Lower leg skin (tissue), 4 donors: ENCODE measurements around the gene LGALS9. TPM values are rescaled to one million over a fixed set of nuclear protein-coding genes. Genes with fewer than 3 reads are reported as not detected.
"Not testable (repeated sequence)": the region's sequence is repeated elsewhere in the genome, so short reads cannot be mapped to it uniquely, and the experiment has no call there.

Source experiments
- DNase-seq, 2 donors: peaks; one replicate each; pipeline ENCODE4 v3.0.0-alpha.2; 2019; ENCODE audit warnings: low spot score in 2 of 2
- H3K4me3 ChIP-seq: fragments of 200-600 bp; sonication (generic); 2 replicates; pipeline ENCODE4 v1.5.1; 2017; ENCODE audit warnings: mild to moderate bottlenecking, low read depth; ENCODE audit not compliant: poor library complexity, severe bottlenecking
- POLR2A ChIP-seq, 2 donors: fragments of 450-650 bp; IDR thresholded peaks; one replicate each; pipeline ENCODE4 v1.6.1; 2016 to 2017; ENCODE audit warnings: antibody characterized with exemption in 2 of 2, mild to moderate bottlenecking in 1 of 2, moderate library complexity in 1 of 2
- WGBS, 2 donors: methylation state at CpG; one replicate each; pipeline ENCODE4 v1.1.5; 2018; 5-methylcytosine and 5-hydroxymethylcytosine counted together
- intact Hi-C: fragments of 100-400 bp; cut with DNase I; formaldehyde crosslinking; loops from one replicate; pipeline ENCODE4 v1.15.0; 2023; ENCODE audit warnings: low total_unique reads
- total RNA-seq, 4 donors: library from RNA; depleted of rRNA; stranded (reverse); fragments of >200 nt; gene quantifications; one replicate each; pipeline ENCODE4 v1.1.0, GENCODE V29; 2016
- TF ChIP-seq, protein P1 (sequence below), 3 donors: fragments of 450-650 bp; IDR thresholded peaks; one replicate each; pipeline ENCODE4 v1.5.1; 2016; ENCODE audit warnings: antibody characterized with exemption in 3 of 3, mild to moderate bottlenecking in 3 of 3, moderate library complexity in 2 of 3

Gene LGALS9
- total RNA-seq, 4 donors from 2014 or later: 3.4 to 15.5 (median 9.5) TPM

DNA sequence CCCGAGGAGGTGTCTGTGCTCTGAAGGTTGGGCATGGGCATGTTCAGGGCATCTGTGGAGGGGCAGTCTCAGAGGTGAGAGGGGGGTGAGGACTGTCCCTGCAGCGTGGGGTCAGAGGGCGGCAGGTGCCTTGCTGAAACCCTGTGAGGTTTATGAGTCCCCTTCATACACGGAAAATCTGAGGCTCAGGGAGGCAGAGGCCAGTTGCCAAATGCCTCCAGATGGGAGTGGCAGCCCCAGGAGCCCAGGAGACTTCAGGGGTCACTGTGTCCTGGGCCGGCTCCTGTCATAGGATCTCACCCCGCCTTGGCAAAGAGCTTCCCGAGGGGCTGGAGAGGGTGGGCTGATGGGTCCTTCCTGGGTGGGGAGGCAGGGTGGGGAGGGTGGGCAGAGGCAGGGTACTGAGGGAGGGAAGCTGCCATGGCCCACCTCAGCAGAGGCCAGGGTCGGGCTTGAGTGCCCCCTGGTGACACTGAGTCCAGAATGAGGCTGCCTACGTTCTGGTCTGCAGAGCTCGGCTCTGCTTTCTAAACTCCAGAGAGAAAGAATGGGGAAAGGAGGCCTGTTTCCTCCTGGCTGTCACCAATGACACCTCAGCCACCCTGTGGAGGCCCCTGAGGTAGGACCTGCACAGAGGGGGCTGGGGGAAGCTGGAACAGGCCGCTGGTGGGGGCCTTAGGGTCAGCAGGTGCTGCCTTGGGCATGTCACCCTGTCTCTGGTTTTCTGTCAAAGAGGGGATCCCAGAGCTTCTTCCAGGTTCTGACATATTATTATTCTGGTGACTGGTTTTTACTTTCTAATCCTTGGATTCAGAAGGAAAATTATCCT lies 1.1 kb downstream of the LGALS9 start:
- intact Hi-C loops: no loop called here
- no peak overlapping the region for H3K4me3 ChIP-seq
- 53 to 73% methylated on average over 11 of the region's 11 CpGs for WGBS, 2 donors
- DNase-seq: no peak
- TF ChIP-seq, protein P1, sequence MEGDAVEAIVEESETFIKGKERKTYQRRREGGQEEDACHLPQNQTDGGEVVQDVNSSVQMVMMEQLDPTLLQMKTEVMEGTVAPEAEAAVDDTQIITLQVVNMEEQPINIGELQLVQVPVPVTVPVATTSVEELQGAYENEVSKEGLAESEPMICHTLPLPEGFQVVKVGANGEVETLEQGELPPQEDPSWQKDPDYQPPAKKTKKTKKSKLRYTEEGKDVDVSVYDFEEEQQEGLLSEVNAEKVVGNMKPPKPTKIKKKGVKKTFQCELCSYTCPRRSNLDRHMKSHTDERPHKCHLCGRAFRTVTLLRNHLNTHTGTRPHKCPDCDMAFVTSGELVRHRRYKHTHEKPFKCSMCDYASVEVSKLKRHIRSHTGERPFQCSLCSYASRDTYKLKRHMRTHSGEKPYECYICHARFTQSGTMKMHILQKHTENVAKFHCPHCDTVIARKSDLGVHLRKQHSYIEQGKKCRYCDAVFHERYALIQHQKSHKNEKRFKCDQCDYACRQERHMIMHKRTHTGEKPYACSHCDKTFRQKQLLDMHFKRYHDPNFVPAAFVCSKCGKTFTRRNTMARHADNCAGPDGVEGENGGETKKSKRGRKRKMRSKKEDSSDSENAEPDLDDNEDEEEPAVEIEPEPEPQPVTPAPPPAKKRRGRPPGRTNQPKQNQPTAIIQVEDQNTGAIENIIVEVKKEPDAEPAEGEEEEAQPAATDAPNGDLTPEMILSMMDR (IDR thresholded peaks at IDR 0.05): no peak
- no peak for TF ChIP-seq POLR2A (IDR thresholded peaks at IDR 0.05)

DNA sequence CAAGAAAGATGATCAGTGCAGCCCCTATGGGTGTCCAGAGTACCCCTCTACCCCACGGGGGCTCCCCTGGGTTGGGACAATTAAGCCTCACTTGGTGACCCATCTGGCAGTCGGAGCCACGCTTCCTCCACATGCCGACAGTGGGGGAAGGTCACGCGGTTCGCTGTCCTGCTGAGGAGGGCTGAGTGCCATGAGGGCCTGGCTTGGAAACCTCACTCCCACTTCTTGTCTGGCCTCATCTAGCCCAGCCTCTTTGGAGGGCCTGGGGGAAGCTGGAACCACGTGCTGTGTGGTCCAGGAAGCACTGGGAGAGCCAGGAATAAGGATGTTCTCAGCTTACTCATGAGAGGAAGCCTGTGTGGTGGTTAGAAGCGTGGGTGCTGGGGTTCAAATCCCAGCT lies 1.8 kb downstream of the LGALS9 start:
- intact Hi-C loops, H3K4me3 ChIP-seq: not testable (repeated sequence)
- peak; percentile 84 to 96 for DNase-seq
- WGBS, 2 donors: 30 to 36% methylated on average over 9 of the region's 9 CpGs

DNA sequence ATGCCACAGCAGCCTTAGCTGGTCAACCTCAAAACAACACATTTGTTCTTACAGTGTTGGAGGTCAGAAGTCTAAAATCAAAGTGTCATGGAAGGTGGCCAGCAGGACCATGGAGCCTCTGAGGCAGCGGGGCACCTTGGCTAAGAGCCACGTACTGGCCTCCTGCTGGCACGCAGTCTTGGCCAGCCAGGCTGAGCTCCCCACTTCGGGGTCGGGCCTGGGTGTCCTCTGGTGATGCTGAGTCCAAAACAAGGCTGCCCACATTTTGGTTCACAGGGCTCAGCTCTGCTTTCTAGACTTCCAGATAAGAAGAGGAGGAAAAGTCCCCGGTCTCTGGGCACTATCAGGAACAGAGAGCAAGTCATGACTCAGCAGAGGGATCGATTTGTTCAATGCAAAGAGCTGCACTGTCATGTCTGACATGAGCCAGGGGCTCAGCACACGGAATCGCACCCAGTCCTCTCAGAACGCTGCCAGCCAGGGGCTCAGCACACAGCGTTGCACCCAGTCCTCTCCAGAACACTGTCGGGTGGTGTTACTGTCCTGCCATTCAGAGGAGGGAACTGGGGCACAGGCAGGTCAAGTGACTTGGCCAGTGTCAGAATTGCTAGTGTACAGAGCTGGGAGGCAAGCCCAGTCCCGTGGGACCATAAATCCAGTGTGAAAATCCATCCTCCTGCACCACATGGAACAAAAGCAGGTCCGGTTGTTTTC lies 2.5 kb downstream of the LGALS9 start:
- TF ChIP-seq POLR2A (IDR thresholded peaks at IDR 0.05): no peak
- TF ChIP-seq, protein P1 (IDR thresholded peaks at IDR 0.05): no peak
- no peak overlapping the region for H3K4me3 ChIP-seq
- WGBS, 2 donors: 67 to 76% methylated on average over 13 to 14 of the region's 14 CpGs
- no peak for DNase-seq
- intact Hi-C loops: no loop called here

DNA sequence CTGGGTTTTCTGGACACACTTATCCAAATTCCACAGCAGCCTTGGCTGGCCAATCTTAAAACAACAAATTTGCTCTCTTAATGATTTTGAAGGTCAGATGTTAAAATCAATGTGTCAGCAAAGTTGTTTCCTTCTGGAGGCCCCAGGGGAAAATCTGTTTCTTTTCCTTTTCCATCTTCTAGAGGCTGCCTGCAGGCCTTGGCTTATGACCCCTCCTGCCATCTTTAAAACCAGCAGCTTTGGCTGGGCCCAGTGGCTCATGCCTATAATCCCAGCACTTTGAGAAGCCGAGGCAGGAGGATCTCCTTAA lies 3.0 kb downstream of the LGALS9 start:
- DNase-seq: no peak
- WGBS, 2 donors: 89 to 90% methylated on average over 1 of the region's 1 CpG
- no peak overlapping the region for H3K4me3 ChIP-seq
- TF ChIP-seq POLR2A (IDR thresholded peaks at IDR 0.05): no peak
- TF ChIP-seq, protein P1 (IDR thresholded peaks at IDR 0.05): no peak
- intact Hi-C loops: no loop called here

DNA sequence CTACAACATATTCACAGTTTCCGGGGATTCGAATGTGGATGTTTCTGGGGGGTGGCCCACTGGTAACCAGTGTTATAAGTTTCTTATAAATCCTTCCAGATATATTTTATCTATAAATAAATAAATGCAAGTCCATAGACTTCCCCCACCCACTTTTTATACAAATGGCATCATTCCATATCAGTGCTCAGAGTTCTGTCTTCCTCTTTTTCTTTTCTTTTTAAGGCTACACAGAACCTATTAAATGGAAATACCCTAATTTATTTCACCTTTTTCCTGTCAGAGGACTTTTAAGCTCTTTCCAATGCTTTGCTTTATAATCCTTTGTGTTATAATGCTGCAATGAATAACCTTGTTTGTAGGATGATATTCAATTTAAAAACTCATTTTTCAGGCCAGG lies 3.8 kb downstream of the LGALS9 start:
- H3K4me3 ChIP-seq: no peak overlapping the region
- no peak for DNase-seq
- TF ChIP-seq, protein P1 (IDR thresholded peaks at IDR 0.05): no peak
- no peak for TF ChIP-seq POLR2A (IDR thresholded peaks at IDR 0.05)
- 86 to 93% methylated on average over 2 of the region's 2 CpGs for WGBS, 2 donors
- intact Hi-C loops: no loop called here

DNA sequence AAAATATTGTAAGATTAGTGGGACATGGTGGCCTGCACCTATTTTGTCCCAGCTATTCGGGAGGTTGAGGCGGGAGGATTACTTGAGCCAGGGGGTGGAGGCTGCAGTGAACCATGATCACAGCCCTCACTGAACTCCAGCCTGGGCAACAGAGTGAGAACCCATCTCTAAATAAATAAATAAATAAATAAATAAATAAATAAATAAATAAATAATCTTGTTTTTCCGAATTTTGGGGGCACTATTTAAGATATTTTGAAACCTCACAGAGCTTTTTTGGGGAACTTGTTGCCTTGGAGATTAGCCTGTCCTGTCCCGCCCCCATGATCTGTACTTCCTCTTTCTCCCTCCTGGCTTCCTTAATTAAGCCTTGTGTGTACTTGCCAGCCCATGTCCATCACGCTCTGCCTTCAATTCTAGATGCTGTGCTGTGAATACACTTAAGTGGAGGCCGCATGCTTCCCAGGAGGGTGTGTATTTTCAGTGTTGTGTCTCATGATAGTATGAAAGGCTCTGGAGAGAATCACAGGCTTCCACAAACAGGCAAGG lies 4.4 kb downstream of the LGALS9 start:
- H3K4me3 ChIP-seq: no peak overlapping the region
- DNase-seq: no peak
- 78 to 85% methylated on average over 6 of the region's 6 CpGs for WGBS, 2 donors
- intact Hi-C loops: no loop called here
- TF ChIP-seq POLR2A (IDR thresholded peaks at IDR 0.05): no peak
- TF ChIP-seq, protein P1 (IDR thresholded peaks at IDR 0.05): no peak

DNA sequence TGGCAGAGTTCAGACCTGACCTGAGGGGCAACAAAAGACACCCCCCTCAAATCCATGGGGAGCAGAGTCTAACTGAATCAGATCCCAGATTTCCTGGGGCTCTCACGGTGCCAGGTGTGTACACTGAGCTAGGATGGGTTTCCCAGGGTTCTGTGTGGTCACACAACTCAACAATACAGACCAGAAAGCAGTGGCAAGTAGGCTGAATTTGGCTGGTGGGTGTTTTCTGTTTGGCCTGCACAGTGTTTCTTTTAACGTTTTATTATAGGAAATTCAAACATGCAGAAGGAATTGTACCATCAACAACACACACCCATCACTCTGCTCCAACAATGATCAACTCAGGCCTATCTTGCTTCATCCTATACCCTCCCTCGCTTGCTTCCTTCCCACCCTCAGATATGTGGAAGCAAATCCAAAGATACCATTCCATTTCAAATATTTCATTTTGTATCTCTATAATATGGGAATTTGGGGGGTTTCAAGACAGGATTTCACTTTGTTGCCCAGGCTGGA lies 5.1 kb downstream of the LGALS9 start:
- DNase-seq, intact Hi-C loops, H3K4me3 ChIP-seq: not testable (repeated sequence)
- WGBS, 2 donors: 70 to 77% methylated on average over 3 of the region's 3 CpGs

DNA sequence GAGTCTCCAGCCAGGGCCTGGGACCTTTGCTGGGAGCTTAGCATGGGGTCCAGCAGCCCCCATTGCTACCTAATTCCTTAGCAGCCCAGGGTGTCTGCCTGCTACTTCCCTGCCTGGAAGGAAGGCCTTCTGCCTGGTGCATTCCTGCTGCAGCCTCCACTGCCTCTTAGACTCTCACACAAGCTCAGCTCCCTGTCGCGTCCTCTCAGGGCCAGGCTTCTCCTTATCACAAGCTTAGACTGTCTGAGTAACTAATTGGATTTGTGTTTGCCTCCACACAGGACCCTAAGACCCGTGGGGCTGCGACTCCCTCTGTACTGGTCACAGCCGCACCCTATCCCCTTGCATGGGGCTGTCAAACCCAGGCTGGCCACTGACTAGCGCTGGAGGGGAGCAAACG lies 6.8 kb downstream of the LGALS9 start:
- DNase-seq, intact Hi-C loops: not testable (repeated sequence)
- 97% methylated on average over 5 to 7 of the region's 7 CpGs for WGBS, 2 donors

DNA sequence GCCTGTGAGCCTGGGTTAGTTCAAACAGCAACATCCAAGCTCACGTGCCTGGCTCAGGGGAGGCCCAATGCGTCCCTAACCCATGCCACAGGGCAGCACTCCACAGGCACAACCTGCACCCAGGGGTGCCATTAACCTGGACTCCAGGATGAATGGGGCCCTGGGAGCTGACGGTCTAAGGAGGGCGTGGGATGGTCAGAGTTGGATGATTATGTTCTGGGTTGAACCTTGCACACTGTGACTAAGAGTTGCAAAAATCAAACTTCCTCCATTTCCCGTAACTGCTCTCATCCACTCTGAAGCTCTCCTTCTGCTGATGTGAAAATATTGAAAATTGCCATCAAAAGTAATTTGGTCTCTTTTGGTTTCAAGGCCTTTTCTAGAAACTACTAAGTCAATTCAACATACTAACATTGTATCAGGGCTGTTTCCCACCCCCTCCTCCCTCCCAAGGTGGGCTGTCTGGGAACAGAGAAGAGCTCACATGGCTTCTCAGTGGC lies 7.5 kb downstream of the LGALS9 start:
- intact Hi-C loops, DNase-seq, H3K4me3 ChIP-seq: not testable (repeated sequence)
- 82 to 87% methylated on average over 1 to 3 of the region's 5 CpGs for WGBS, 2 donors

More for the DNA sequence above, 6.8 kb downstream of the LGALS9 start:
- H3K4me3 ChIP-seq: not testable (repeated sequence)
